Liver (tissue), 9 donors: Measurements from ENCODE around the gene EBF4. TPM values are rescaled to one million over a fixed set of nuclear protein-coding genes. Genes with fewer than 3 reads are reported as not detected.
"Not testable (repeated sequence)": the region's sequence is repeated elsewhere in the genome, so short reads cannot be mapped to it uniquely, and the experiment has no call there.

Source experiments
- DNase-seq: peaks from one replicate; pipeline ENCODE4 v3.0.0-alpha.2; 2017; ENCODE audit warnings: low spot score
- H3K27ac ChIP-seq, 2 donors: one replicate each; pipeline ENCODE4 v1.7.0; 2013; ENCODE audit warnings: inconsistent platforms in 2 of 2, low read length in 2 of 2, control low read depth in 1 of 2, low read depth in 1 of 2, mild to moderate bottlenecking in 1 of 2
- H3K27me3 ChIP-seq, 4 donors: one replicate each; pipeline versions ENCODE4 v1.6.1 to v1.7.0; 2013; ENCODE audit warnings: low read length in 3 of 4, inconsistent platforms in 1 of 4, mild to moderate bottlenecking in 1 of 4, moderate library complexity in 1 of 4; ENCODE audit not compliant: control insufficient read depth in 4 of 4, insufficient read depth in 4 of 4
- H3K36me3 ChIP-seq, 4 donors: one replicate each; pipeline versions ENCODE4 v1.6.1 to v1.7.0; 2013; ENCODE audit warnings: low read length in 3 of 4, mild to moderate bottlenecking in 3 of 4, low read depth in 1 of 4, moderate library complexity in 1 of 4; ENCODE audit not compliant: control insufficient read depth in 4 of 4, insufficient read depth in 3 of 4
- H3K4me1 ChIP-seq, 4 donors: one replicate each; pipeline versions ENCODE4 v1.6.1 to v1.7.0; 2013; ENCODE audit warnings: low read length in 3 of 4, mild to moderate bottlenecking in 3 of 4, moderate library complexity in 1 of 4; ENCODE audit not compliant: control insufficient read depth in 4 of 4, insufficient read depth in 4 of 4
- H3K4me3 ChIP-seq, 3 donors: one replicate each; pipeline versions ENCODE4 v1.6.1 to v1.7.0; 2013; ENCODE audit warnings: low read length in 3 of 3, control low read depth in 1 of 3, low read depth in 1 of 3, mild to moderate bottlenecking in 1 of 3
- H3K9ac ChIP-seq, 2 donors: one replicate each; pipeline ENCODE4 v1.7.0; 2013; ENCODE audit warnings: low read length in 2 of 2, mild to moderate bottlenecking in 2 of 2, moderate library complexity in 2 of 2, control low read depth in 1 of 2, low read depth in 1 of 2
- H3K9me3 ChIP-seq, 4 donors: one replicate each; pipeline versions ENCODE4 v1.6.1 to v1.7.0; 2013; ENCODE audit warnings: low read length in 3 of 4; ENCODE audit not compliant: control insufficient read depth in 4 of 4
- EGR1 ChIP-seq, 2 donors: IDR thresholded peaks; 2 replicates each; pipeline ENCODE4 v1.6.1; 2016 to 2018; ENCODE audit warnings: antibody characterized with exemption in 2 of 2, low read depth in 2 of 2
- FOXA1 ChIP-seq: IDR thresholded peaks from 2 replicates; pipeline ENCODE4 v1.6.1; 2016; ENCODE audit warnings: antibody characterized with exemption
- FOXA2 ChIP-seq: IDR thresholded peaks from 2 replicates; pipeline ENCODE4 v1.6.1; 2016; ENCODE audit warnings: antibody characterized with exemption
- GABPA ChIP-seq, 2 donors: IDR thresholded peaks in 1 of 2; conservative IDR thresholded peaks in 1 of 2; 2 replicates each; pipeline ENCODE4 v1.6.1; 2016; ENCODE audit warnings: antibody characterized with exemption in 2 of 2, mild to moderate bottlenecking in 1 of 2, moderate library complexity in 1 of 2
- HNF4A ChIP-seq, 2 donors: conservative IDR thresholded peaks; 2 replicates each; pipeline ENCODE4 v1.6.1; 2016; ENCODE audit warnings: antibody characterized with exemption in 2 of 2, mild to moderate bottlenecking in 2 of 2
- HNF4G ChIP-seq: IDR thresholded peaks from 2 replicates; pipeline ENCODE4 v1.6.1; 2016; ENCODE audit warnings: antibody characterized with exemption
- JUND ChIP-seq, 2 donors: IDR thresholded peaks; 2 replicates each; pipeline ENCODE4 v1.6.1; 2016; ENCODE audit warnings: antibody characterized with exemption in 2 of 2
- NR2F2 ChIP-seq: IDR thresholded peaks from 2 replicates; pipeline ENCODE4 v1.6.1; 2016; ENCODE audit warnings: antibody characterized with exemption
- RAD21 ChIP-seq, 2 donors: IDR thresholded peaks; 2 replicates each; pipeline ENCODE4 v1.6.1; 2016; ENCODE audit warnings: antibody characterized with exemption in 2 of 2, mild to moderate bottlenecking in 2 of 2
- RXRA ChIP-seq, 2 donors: IDR thresholded peaks; 2 replicates each; pipeline ENCODE4 v1.6.1; 2017 to 2018; ENCODE audit warnings: antibody characterized with exemption in 2 of 2, mild to moderate bottlenecking in 1 of 2
- SP1 ChIP-seq: IDR thresholded peaks from 2 replicates; pipeline ENCODE4 v1.6.1; 2018; ENCODE audit warnings: antibody characterized with exemption, mild to moderate bottlenecking
- TAF1 ChIP-seq: conservative IDR thresholded peaks from 2 replicates; pipeline ENCODE4 v1.6.1; 2016; ENCODE audit warnings: antibody characterized with exemption, mild to moderate bottlenecking
- YY1 ChIP-seq: IDR thresholded peaks from 2 replicates; pipeline ENCODE4 v1.6.1; 2016; ENCODE audit warnings: antibody characterized with exemption, mild to moderate bottlenecking
- WGBS: extraction: QIAGEN DNeasy Blood & Tissue Kit; methylation state at CpG from one replicate; pipeline ENCODE4 v1.1.7; 2013; 5-methylcytosine and 5-hydroxymethylcytosine counted together
- polyA plus RNA-seq, 2 donors: library from polyadenylated mRNA; stranded (reverse) in 1 of 2; unstranded in 1 of 2; fragments of 200-250 nt in 1 of 2; fragments of >200 nt in 1 of 2; fragmentation: Nextera tagmentation in 1 of 2; extraction: Ambion mirVana in 1 of 2; gene quantifications; one replicate each; pipeline versions ENCODE4 v1.2.1 to v1.2.3, GENCODE V29; 2013 to 2015
- total RNA-seq, 2 donors: library from RNA; depleted of rRNA; stranded (reverse); fragments of >200 nt; gene quantifications; one replicate each; pipeline ENCODE4 v1.2.3, GENCODE V29; 2014
- TF ChIP-seq, protein P1 (sequence below): IDR thresholded peaks from 2 replicates; pipeline ENCODE4 v1.6.1; 2016; ENCODE audit warnings: antibody characterized with exemption
- TF ChIP-seq, protein P2 (sequence below): IDR thresholded peaks from 2 replicates; pipeline ENCODE4 v1.6.1; 2016; ENCODE audit warnings: antibody characterized with exemption, mild to moderate bottlenecking
- TF ChIP-seq, protein P3 (sequence below): IDR thresholded peaks from 2 replicates; pipeline ENCODE4 v1.6.1; 2016; ENCODE audit warnings: antibody characterized with exemption
- TF ChIP-seq, protein P4 (sequence below): fragments of 150-350 bp; IDR thresholded peaks from 2 replicates; pipeline ENCODE4 v1.5.1; 2017; ENCODE audit warnings: improper control_type of control experiment, low read depth, low read length; ENCODE audit not compliant: missing input control
- donor health status: healthy.
- donor health status: healthy.
- donor health status: healthy.
- donor health status: healthy.
- donor health status: healthy.

The EBF4 gene
- total and polyA plus RNA-seq, 4 donors = 2.3 to 4.0 (median 2.9) TPM

DNA sequence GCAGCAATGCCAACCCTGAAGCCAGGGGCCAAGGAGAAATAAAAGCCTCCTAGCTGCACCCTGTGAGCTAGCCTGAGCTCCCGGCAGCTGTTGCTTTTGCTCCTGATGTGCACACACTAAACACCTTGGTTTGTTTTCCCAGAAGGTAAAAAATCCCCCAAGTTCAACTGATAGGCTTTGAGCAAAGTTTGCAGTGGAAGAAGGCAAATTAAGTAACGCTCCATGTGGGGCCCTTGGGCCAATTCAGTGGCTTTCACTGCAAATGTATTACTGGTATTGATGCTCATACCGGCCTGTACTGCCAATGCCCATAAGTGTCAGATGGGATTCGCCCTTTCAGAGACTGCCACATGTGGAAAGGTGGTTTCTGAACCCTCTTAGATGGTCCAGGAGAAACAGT lies 19.1 kb upstream of the EBF4 start:
- WGBS = 75% methylated on average over 4 of the region's 4 CpGs
- Histone ChIP-seq H3K9ac (no peak overlapping the region), H3K36me3 (no peaks in the 10 kb centered on the region), H3K4me3 (no peak overlapping the region), H3K9me3 (no peaks in the 10 kb centered on the region), H3K27ac (no peak overlapping the region), H3K4me1 (no peaks in the 10 kb centered on the region), H3K27me3 (peaks cover 0 to 3% (median 0%) of the 10 kb centered on the region in 4 donors)
- DNase-seq = no peak
- TF ChIP-seq RXRA (IDR thresholded peaks at IDR 0.05) = no peak
- TF ChIP-seq, protein P1, sequence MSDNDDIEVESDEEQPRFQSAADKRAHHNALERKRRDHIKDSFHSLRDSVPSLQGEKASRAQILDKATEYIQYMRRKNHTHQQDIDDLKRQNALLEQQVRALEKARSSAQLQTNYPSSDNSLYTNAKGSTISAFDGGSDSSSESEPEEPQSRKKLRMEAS = no peak
- TF ChIP-seq NR2F2 = no peak
- TF ChIP-seq, protein P2, sequence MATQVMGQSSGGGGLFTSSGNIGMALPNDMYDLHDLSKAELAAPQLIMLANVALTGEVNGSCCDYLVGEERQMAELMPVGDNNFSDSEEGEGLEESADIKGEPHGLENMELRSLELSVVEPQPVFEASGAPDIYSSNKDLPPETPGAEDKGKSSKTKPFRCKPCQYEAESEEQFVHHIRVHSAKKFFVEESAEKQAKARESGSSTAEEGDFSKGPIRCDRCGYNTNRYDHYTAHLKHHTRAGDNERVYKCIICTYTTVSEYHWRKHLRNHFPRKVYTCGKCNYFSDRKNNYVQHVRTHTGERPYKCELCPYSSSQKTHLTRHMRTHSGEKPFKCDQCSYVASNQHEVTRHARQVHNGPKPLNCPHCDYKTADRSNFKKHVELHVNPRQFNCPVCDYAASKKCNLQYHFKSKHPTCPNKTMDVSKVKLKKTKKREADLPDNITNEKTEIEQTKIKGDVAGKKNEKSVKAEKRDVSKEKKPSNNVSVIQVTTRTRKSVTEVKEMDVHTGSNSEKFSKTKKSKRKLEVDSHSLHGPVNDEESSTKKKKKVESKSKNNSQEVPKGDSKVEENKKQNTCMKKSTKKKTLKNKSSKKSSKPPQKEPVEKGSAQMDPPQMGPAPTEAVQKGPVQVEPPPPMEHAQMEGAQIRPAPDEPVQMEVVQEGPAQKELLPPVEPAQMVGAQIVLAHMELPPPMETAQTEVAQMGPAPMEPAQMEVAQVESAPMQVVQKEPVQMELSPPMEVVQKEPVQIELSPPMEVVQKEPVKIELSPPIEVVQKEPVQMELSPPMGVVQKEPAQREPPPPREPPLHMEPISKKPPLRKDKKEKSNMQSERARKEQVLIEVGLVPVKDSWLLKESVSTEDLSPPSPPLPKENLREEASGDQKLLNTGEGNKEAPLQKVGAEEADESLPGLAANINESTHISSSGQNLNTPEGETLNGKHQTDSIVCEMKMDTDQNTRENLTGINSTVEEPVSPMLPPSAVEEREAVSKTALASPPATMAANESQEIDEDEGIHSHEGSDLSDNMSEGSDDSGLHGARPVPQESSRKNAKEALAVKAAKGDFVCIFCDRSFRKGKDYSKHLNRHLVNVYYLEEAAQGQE = no peak
- TF ChIP-seq JUND (IDR thresholded peaks at IDR 0.05) = no peak
- TF ChIP-seq HNF4G = no peak
- TF ChIP-seq RAD21 (IDR thresholded peaks at IDR 0.05) = no peak
- TF ChIP-seq, protein P3, sequence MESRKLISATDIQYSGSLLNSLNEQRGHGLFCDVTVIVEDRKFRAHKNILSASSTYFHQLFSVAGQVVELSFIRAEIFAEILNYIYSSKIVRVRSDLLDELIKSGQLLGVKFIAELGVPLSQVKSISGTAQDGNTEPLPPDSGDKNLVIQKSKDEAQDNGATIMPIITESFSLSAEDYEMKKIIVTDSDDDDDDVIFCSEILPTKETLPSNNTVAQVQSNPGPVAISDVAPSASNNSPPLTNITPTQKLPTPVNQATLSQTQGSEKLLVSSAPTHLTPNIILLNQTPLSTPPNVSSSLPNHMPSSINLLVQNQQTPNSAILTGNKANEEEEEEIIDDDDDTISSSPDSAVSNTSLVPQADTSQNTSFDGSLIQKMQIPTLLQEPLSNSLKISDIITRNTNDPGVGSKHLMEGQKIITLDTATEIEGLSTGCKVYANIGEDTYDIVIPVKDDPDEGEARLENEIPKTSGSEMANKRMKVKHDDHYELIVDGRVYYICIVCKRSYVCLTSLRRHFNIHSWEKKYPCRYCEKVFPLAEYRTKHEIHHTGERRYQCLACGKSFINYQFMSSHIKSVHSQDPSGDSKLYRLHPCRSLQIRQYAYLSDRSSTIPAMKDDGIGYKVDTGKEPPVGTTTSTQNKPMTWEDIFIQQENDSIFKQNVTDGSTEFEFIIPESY = no peak
- no peak for TF ChIP-seq YY1
- TF ChIP-seq EGR1 (IDR thresholded peaks at IDR 0.05; ENCODE audit: low read depth in 2 of 2) = no peak
- TF ChIP-seq GABPA (IDR thresholded peaks at IDR 0.05 in 1 of 2, conservative IDR thresholded peaks at IDR 0.05 in 1 of 2) = no peak
- no peak for TF ChIP-seq TAF1
- no peak for TF ChIP-seq HNF4A (conservative IDR thresholded peaks at IDR 0.05)
- TF ChIP-seq SP1 = no peak
- no peak for TF ChIP-seq FOXA2
- no peak for TF ChIP-seq FOXA1
- TF ChIP-seq, protein P4, sequence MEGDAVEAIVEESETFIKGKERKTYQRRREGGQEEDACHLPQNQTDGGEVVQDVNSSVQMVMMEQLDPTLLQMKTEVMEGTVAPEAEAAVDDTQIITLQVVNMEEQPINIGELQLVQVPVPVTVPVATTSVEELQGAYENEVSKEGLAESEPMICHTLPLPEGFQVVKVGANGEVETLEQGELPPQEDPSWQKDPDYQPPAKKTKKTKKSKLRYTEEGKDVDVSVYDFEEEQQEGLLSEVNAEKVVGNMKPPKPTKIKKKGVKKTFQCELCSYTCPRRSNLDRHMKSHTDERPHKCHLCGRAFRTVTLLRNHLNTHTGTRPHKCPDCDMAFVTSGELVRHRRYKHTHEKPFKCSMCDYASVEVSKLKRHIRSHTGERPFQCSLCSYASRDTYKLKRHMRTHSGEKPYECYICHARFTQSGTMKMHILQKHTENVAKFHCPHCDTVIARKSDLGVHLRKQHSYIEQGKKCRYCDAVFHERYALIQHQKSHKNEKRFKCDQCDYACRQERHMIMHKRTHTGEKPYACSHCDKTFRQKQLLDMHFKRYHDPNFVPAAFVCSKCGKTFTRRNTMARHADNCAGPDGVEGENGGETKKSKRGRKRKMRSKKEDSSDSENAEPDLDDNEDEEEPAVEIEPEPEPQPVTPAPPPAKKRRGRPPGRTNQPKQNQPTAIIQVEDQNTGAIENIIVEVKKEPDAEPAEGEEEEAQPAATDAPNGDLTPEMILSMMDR = no peak

DNA sequence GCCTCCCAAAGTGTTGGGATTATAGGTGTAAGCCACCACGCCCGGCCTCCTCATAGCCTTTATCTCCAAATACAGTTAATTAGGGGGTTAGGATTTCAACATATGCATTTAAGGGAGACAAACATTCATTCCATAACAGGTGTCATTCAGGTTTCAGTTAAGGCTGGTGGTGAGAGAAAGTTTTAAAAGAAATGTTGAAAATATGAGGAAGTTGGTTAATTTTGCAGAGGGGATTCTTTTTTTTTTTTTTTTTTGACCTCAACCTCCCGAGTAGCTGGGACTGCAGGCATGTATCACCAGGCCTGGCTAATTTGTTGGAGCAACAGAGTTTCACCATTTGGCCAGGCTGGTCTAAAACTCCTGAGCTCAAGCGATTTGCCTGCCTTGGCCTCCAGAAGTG lies 12.5 kb upstream of the EBF4 start:
- H3K9ac ChIP-seq = no peak overlapping the region
- H3K4me1 ChIP-seq = no peaks in the 10 kb centered on the region
- no peak overlapping the region for H3K27ac ChIP-seq
- no peak overlapping the region for H3K4me3 ChIP-seq
- no peaks in the 10 kb centered on the region for H3K27me3 ChIP-seq
- 77% methylated on average over 4 of the region's 4 CpGs for WGBS
- TF ChIP-seq HNF4G (no peak), JUND (IDR thresholded peaks at IDR 0.05) (no peak), GABPA (IDR thresholded peaks at IDR 0.05 in 1 of 2, conservative IDR thresholded peaks at IDR 0.05 in 1 of 2) (no peak), TAF1 (no peak), FOXA1 (no peak), YY1 (no peak)
- DNase-seq = no peak
- H3K9me3 ChIP-seq = no peaks in the 10 kb centered on the region
- no peaks in the 10 kb centered on the region for H3K36me3 ChIP-seq

DNA sequence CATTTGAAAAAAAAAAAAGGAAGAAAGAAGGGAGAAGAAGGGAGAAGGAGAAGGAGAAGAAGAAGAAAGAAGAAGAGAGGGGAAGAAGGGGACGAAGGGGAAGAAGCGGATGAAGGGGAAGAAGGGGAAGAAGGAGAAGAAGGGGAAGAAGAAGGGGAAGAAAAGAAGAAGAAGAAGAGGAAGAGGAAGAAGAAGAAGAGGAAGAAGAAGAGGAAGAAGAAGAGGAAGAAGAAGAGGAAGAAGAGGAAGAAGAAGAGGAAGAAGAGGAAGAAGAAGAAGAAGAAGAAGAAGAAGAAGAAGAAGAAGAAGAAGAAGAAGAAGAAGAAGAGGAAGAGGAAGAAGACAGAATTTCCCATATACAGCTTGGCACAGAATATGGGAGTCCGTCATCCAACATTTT lies 10.5 kb upstream of the EBF4 start:
- H3K27me3 ChIP-seq, H3K9me3 ChIP-seq, H3K36me3 ChIP-seq, H3K9ac ChIP-seq, H3K4me3 ChIP-seq, H3K27ac ChIP-seq, DNase-seq, H3K4me1 ChIP-seq: not testable (repeated sequence)
- 79% methylated on average over 3 of the region's 3 CpGs for WGBS

DNA sequence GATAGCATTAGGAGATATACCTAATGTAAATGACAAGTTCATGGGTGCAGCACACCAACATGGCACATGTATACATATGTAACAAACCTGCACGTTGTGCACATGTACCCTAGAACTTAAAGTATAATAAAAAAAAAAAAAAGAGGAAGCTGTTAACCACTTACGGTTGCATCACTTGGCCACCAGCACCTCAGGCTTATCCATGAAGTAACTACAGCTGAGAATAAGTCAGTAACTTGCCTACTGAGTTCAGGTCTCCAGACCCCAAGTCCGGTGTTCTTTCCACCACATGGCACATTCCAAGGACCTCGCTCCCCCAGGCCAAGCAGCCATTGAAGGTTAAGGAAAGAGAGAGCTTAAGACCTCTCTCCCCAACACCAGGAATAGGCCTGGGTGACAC lies 7.8 kb upstream of the EBF4 start:
- not testable (repeated sequence) for H3K27ac ChIP-seq, DNase-seq, H3K9me3 ChIP-seq, H3K4me3 ChIP-seq, H3K4me1 ChIP-seq, H3K27me3 ChIP-seq, H3K36me3 ChIP-seq, H3K9ac ChIP-seq
- WGBS = 76% methylated on average over 4 of the region's 4 CpGs
